Trophoblast cell (in vitro differentiated cells and primary cell): ENCODE data around the gene HIGD2A.
A peak's percentile ranks its signal among the peaks of the same experiment; 100 is the strongest.

Source experiments
- DNase-seq, 2 donors: peaks; one replicate each; pipeline ENCODE4 v3.0.0-alpha.2; 2016
- H2AFZ ChIP-seq: 2 replicates; pipeline ENCODE4 v1.6.1; 2013; ENCODE audit warnings: low read length, moderate library complexity, mild to moderate bottlenecking; ENCODE audit not compliant: insufficient read depth, poor library complexity
- H2AK5ac ChIP-seq: 2 replicates; pipeline ENCODE4 v1.6.1; 2013; ENCODE audit warnings: mild to moderate bottlenecking, low read length
- H2BK120ac ChIP-seq: 2 replicates; pipeline ENCODE4 v1.6.1; 2013; ENCODE audit warnings: low read length, mild to moderate bottlenecking, moderate library complexity; ENCODE audit not compliant: insufficient read depth, poor library complexity
- H2BK12ac ChIP-seq: 2 replicates; pipeline ENCODE4 v1.6.1; 2013; ENCODE audit warnings: mild to moderate bottlenecking, low read length, moderate library complexity
- H2BK5ac ChIP-seq: 2 replicates; pipeline ENCODE4 v1.6.1; 2013; ENCODE audit warnings: low read length, low read depth, moderate library complexity, mild to moderate bottlenecking; ENCODE audit not compliant: poor library complexity
- H3K14ac ChIP-seq: 2 replicates; pipeline ENCODE4 v1.6.1; 2013; ENCODE audit warnings: mild to moderate bottlenecking, low read length
- H3K18ac ChIP-seq: 2 replicates; pipeline ENCODE4 v1.6.1; 2013; ENCODE audit warnings: mild to moderate bottlenecking, low read length
- H3K23ac ChIP-seq: 2 replicates; pipeline ENCODE4 v1.6.1; 2013; ENCODE audit warnings: low read length
- H3K27ac ChIP-seq: 2 replicates; pipeline ENCODE4 v1.5.1; 2013; ENCODE audit warnings: low read depth, mild to moderate bottlenecking, inconsistent platforms, low read length, moderate library complexity
- H3K27me3 ChIP-seq: 2 replicates; pipeline ENCODE4 v1.6.1; 2013; ENCODE audit warnings: inconsistent platforms, mild to moderate bottlenecking, low read length, moderate library complexity; ENCODE audit not compliant: insufficient read depth
- H3K36me3 ChIP-seq, 2 experiments: 1 replicate in 1 of 2; 2 replicates in 1 of 2; pipeline ENCODE4 v1.6.1; 2013; ENCODE audit warnings: low read length in 2 of 2, mild to moderate bottlenecking in 2 of 2, moderate library complexity in 1 of 2; ENCODE audit not compliant: insufficient read depth in 2 of 2, control insufficient read depth in 1 of 2
- H3K4ac ChIP-seq: 2 replicates; pipeline ENCODE4 v1.6.1; 2013; ENCODE audit warnings: low read depth, mild to moderate bottlenecking, low read length, moderate library complexity
- H3K4me1 ChIP-seq, 2 experiments: 1 replicate in 1 of 2; 2 replicates in 1 of 2; pipeline ENCODE4 v1.6.1; 2013; ENCODE audit warnings: low read length in 2 of 2, mild to moderate bottlenecking in 2 of 2, moderate library complexity in 1 of 2; ENCODE audit not compliant: insufficient read depth in 2 of 2, control insufficient read depth in 1 of 2
- H3K4me2 ChIP-seq: 2 replicates; pipeline ENCODE4 v1.6.1; 2013; ENCODE audit warnings: inconsistent platforms, mild to moderate bottlenecking, low read length, moderate library complexity
- H3K4me3 ChIP-seq: 2 replicates; pipeline ENCODE4 v1.5.1; 2013; ENCODE audit warnings: mild to moderate bottlenecking, low read depth, low read length, inconsistent platforms
- H3K79me1 ChIP-seq: one replicate; pipeline ENCODE4 v1.6.1; 2013; ENCODE audit warnings: low read length
- H3K79me2 ChIP-seq: 2 replicates; pipeline ENCODE4 v1.6.1; 2013; ENCODE audit warnings: low read length, mild to moderate bottlenecking; ENCODE audit not compliant: control insufficient read depth, insufficient read depth, poor library complexity
- H3K9ac ChIP-seq: 2 replicates; pipeline ENCODE4 v1.6.1; 2013; ENCODE audit warnings: mild to moderate bottlenecking, low read length
- H3K9me3 ChIP-seq: 2 replicates; pipeline ENCODE4 v1.6.1; 2013; ENCODE audit warnings: low read depth, mild to moderate bottlenecking, control low read depth, inconsistent platforms, low read length; ENCODE audit not compliant: insufficient read depth
- H4K12ac ChIP-seq: 2 replicates; pipeline ENCODE4 v1.6.1; 2013; ENCODE audit warnings: low read depth, mild to moderate bottlenecking, low read length, moderate library complexity
- H4K8ac ChIP-seq: 2 replicates; pipeline ENCODE4 v1.6.1; 2013; ENCODE audit warnings: low read depth, mild to moderate bottlenecking, low read length, moderate library complexity
- H4K91ac ChIP-seq: one replicate; pipeline ENCODE4 v1.6.1; 2013; ENCODE audit warnings: low read depth, mild to moderate bottlenecking, low read length, moderate library complexity
- WGBS: extraction: QIAGEN DNeasy Blood & Tissue Kit; methylation state at CpG from one replicate; pipeline ENCODE4 v1.1.7; 2013; ENCODE audit warnings: missing lambda C conversion rate; ENCODE audit not compliant: insufficient read length, insufficient coverage; ENCODE audit errors: extremely low coverage; 5-methylcytosine and 5-hydroxymethylcytosine counted together

HIGD2A gene

GRCh38 chr5:176414704-176415103, 26.2 kb downstream of the HIGD2A start:
- Histone ChIP-seq H4K91ac (no peak overlapping the region), H2BK120ac (no peak overlapping the region), H3K36me3 (peaks cover 6 to 12% of the 10 kb centered on the region in 2 experiments), H2BK12ac (no peak overlapping the region), H3K4me3 (no peak overlapping the region), H3K14ac (no peak overlapping the region), H3K23ac (no peak overlapping the region), H4K8ac (no peak overlapping the region), H3K4ac (peak overlapping the region; percentile 25), H3K79me1 (peaks cover 20% of the 10 kb centered on the region), H3K27ac (no peak overlapping the region), H3K79me2 (peaks cover 16% of the 10 kb centered on the region), H3K4me2 (no peak overlapping the region), H3K4me1 (peaks cover 31 to 34% of the 10 kb centered on the region in 2 experiments), H2BK5ac (no peak overlapping the region), H2AFZ (no peak overlapping the region), H3K18ac (no peak overlapping the region), H3K9me3 (peaks cover 1% of the 10 kb centered on the region), H3K27me3 (no peaks in the 10 kb centered on the region), H2AK5ac (no peak overlapping the region), H4K12ac (no peak overlapping the region), H3K9ac (no peak overlapping the region)
- DNase-seq, result peak in 1 of 2 donors; percentile 18
- WGBS, result no CpG with 5 or more reads among the region's 3 CpGs

GRCh38 chr5:176415240-176415951, 26.8 kb downstream of the HIGD2A start:
- Histone ChIP-seq H2BK120ac (no peak overlapping the region), H3K14ac (peak overlapping the region; percentile 97), H4K12ac (no peak overlapping the region), H3K27me3 (no peaks in the 10 kb centered on the region), H3K79me2 (peaks cover 16% of the 10 kb centered on the region), H3K9ac (peak overlapping the region; percentile 88), H2BK5ac (peak overlapping the region; percentile 94), H3K4me3 (peak overlapping the region; percentile 94), H3K4ac (peak overlapping the region; percentile 12), H3K4me2 (peak overlapping the region; percentile 70), H3K36me3 (peaks cover 4 to 6% of the 10 kb centered on the region in 2 experiments), H3K79me1 (peaks cover 20% of the 10 kb centered on the region), H4K91ac (peak overlapping the region; percentile 30), H2AK5ac (no peak overlapping the region), H3K4me1 (peaks cover 31 to 34% of the 10 kb centered on the region in 2 experiments), H4K8ac (no peak overlapping the region), H2BK12ac (peak overlapping the region; percentile 10), H3K9me3 (no peaks in the 10 kb centered on the region), H3K23ac (no peak overlapping the region), H2AFZ (peak overlapping the region; percentile 40), H3K18ac (peak overlapping the region; percentile 60), H3K27ac (peak overlapping the region; percentile 95)
- no CpG with 5 or more reads among the region's 13 CpGs for WGBS
- peak; percentile 52 to 71 for DNase-seq

- Histone ChIP-seq H3K36me3 (peaks cover 1 to 2% of the 10 kb centered on the region in 2 experiments), H3K18ac (peak within 1 kb of the TSS; percentile 93), H3K79me1 (peaks cover 20% of the 10 kb centered on the region), H3K27me3 (no peaks in the 10 kb centered on the region), H3K27ac (peak within 1 kb of the TSS; percentile 95), H4K12ac (peak within 1 kb of the TSS; percentile 68), H4K8ac (peak within 1 kb of the TSS; percentile 84), H3K4me1 (peaks cover 31 to 34% of the 10 kb centered on the region in 2 experiments), H3K23ac (no peak within 1 kb of the TSS), H3K4me3 (peak within 1 kb of the TSS; percentile 94), H3K4ac (peak within 1 kb of the TSS; percentile 93), H2BK5ac (peak within 1 kb of the TSS; percentile 94), H3K9me3 (no peaks in the 10 kb centered on the region), H3K79me2 (peaks cover 14% of the 10 kb centered on the region), H3K14ac (peak within 1 kb of the TSS; percentile 97), H2AFZ (peak within 1 kb of the TSS; percentile 40), H4K91ac (peak within 1 kb of the TSS; percentile 86), H3K9ac (peak within 1 kb of the TSS; percentile 88), H2BK12ac (peak within 1 kb of the TSS; percentile 82), H2AK5ac (peak within 1 kb of the TSS; percentile 94), H2BK120ac (peak within 1 kb of the TSS; percentile 79), H3K4me2 (peak within 1 kb of the TSS; percentile 70)
- WGBS, result no CpG with 5 or more reads among the region's 107 CpGs
- DNase-seq, result peak; percentile 93 to 95
These were observed 27.7 kb downstream of the HIGD2A start, which contains the start of gene CLTB for GRCh38 chr5:176415952-176416924. Gene CLTB (minus strand): TSS chr5:176416539. CDS start chr5:176416363, 176 bp downstream.

GRCh38 chr5:176416965-176417364, 28.4 kb downstream of the HIGD2A start:
- Histone ChIP-seq H3K4me1 (peaks cover 31 to 34% of the 10 kb centered on the region in 2 experiments), H3K9ac (no peak overlapping the region), H3K4ac (peak overlapping the region; percentile 7), H2BK12ac (peak overlapping the region; percentile 82), H4K91ac (peak overlapping the region; percentile 78), H4K12ac (no peak overlapping the region), H3K79me2 (peaks cover 14% of the 10 kb centered on the region), H3K18ac (peak overlapping the region; percentile 12), H2AK5ac (peak overlapping the region; percentile 11), H3K14ac (peak overlapping the region; percentile 22), H3K4me2 (peak overlapping the region; percentile 55), H3K9me3 (no peaks in the 10 kb centered on the region), H2AFZ (peak overlapping the region; percentile 34), H4K8ac (peak overlapping the region; percentile 74), H3K4me3 (no peak overlapping the region), H3K79me1 (peaks cover 20% of the 10 kb centered on the region), H2BK5ac (peak overlapping the region; percentile 7), H3K36me3 (peaks cover 0 to 2% of the 10 kb centered on the region in 2 experiments), H3K23ac (no peak overlapping the region), H3K27me3 (no peaks in the 10 kb centered on the region), H2BK120ac (peak overlapping the region; percentile 50), H3K27ac (no peak overlapping the region)
- no peak for DNase-seq
- WGBS, result no CpG with 5 or more reads among the region's 11 CpGs
